Right hindlimb (tissue), 1 donor: ENCODE measurements around the gene FOCAD.
"Not testable (repeated sequence)": the region's sequence is repeated elsewhere in the genome, so short reads cannot be mapped to it uniquely, and the experiment has no call there.

Source experiments
- DNase-seq: peaks from one replicate; pipeline ENCODE4 v3.0.0-alpha.2; 2018

FOCAD gene

GRCh38 chr9:20974191-20974938 lies 290.3 kb downstream of the FOCAD start:
- DNase-seq: not testable (repeated sequence)

- DNase-seq: no peak
Observed at GRCh38 chr9:20978249-20978648, 294.2 kb downstream of the FOCAD start.

GRCh38 chr9:20980832-20981455 lies 296.9 kb downstream of the FOCAD start:
- DNase-seq: peak; percentile 29

GRCh38 chr9:20981486-20981885 lies 297.4 kb downstream of the FOCAD start:
- DNase-seq: no peak

GRCh38 chr9:20984506-20984905 lies 300.4 kb downstream of the FOCAD start:
- DNase-seq: no peak

- DNase-seq: no peak
Observed at GRCh38 chr9:20985851-20986600, 302.0 kb downstream of the FOCAD start.

GRCh38 chr9:20987521-20987920 lies 303.5 kb downstream of the FOCAD start:
- no peak for DNase-seq

- no peak for DNase-seq
Observed at GRCh38 chr9:20988061-20988460, 304.0 kb downstream of the FOCAD start.

GRCh38 chr9:20988671-20989315 lies 304.7 kb downstream of the FOCAD start:
- no peak for DNase-seq

- DNase-seq: no peak
Observed at GRCh38 chr9:20989923-20990341, 305.9 kb downstream of the FOCAD start.

- no peak for DNase-seq
Observed at GRCh38 chr9:20990867-20991266, 306.8 kb downstream of the FOCAD start.

GRCh38 chr9:20994486-20994885 lies 310.4 kb downstream of the FOCAD start:
- DNase-seq: no peak

GRCh38 chr9:20995616-20996015 lies 311.6 kb downstream of the FOCAD start:
- no peak for DNase-seq

- no peak for DNase-seq
Observed at GRCh38 chr9:20996809-20997208, 312.8 kb downstream of the FOCAD start.

GRCh38 chr9:20997503-20998076 lies 313.5 kb downstream of the FOCAD start:
- no peak for DNase-seq

GRCh38 chr9:21001581-21001980 lies 317.5 kb downstream of the FOCAD start:
- DNase-seq: no peak

GRCh38 chr9:21002040-21002439 lies 318.0 kb downstream of the FOCAD start:
- DNase-seq: no peak

GRCh38 chr9:21015129-21015815 lies 331.2 kb downstream of the FOCAD start:
- DNase-seq: no peak

- DNase-seq: no peak
Observed at GRCh38 chr9:21015995-21016394, 331.9 kb downstream of the FOCAD start.

GRCh38 chr9:21016701-21017491 lies 332.8 kb downstream of the FOCAD start:
- DNase-seq: no peak

GRCh38 chr9:21018177-21018576 lies 334.1 kb downstream of the FOCAD start:
- no peak for DNase-seq
